Progenitor cell of endocrine pancreas (in vitro differentiated cells): ENCODE data around the gene APH1B. TPM values are rescaled to one million over a fixed set of nuclear protein-coding genes. Genes with fewer than 3 reads are reported as not detected.
"Not testable (repeated sequence)": the region's sequence is repeated elsewhere in the genome, so short reads cannot be mapped to it uniquely, and the experiment has no call there.

Experiments
- DNase-seq: peaks from one replicate; pipeline ENCODE4 v3.0.0; 2021; ENCODE audit warnings: low spot score; ENCODE audit not compliant: unreplicated experiment
- H3K27ac Mint-ChIP-seq: 2 replicates; pipeline ENCODE4 v1.8.0; 2021; ENCODE audit warnings: mild to moderate bottlenecking, moderate library complexity, mixed read lengths
- H3K27me3 Mint-ChIP-seq: 2 replicates; pipeline ENCODE4 v1.8.0; 2021; ENCODE audit warnings: mixed read lengths
- H3K36me3 Mint-ChIP-seq: 2 replicates; pipeline ENCODE4 v1.8.0; 2022; ENCODE audit warnings: mixed read lengths; ENCODE audit not compliant: insufficient read depth
- H3K4me1 Mint-ChIP-seq: 2 replicates; pipeline ENCODE4 v1.8.0; 2021; ENCODE audit warnings: low read depth, mixed read lengths
- H3K4me3 Mint-ChIP-seq: 2 replicates; pipeline ENCODE4 v1.8.0; 2021; ENCODE audit warnings: low read depth, mild to moderate bottlenecking, moderate library complexity, mixed read lengths
- H3K9me3 Mint-ChIP-seq: 2 replicates; pipeline ENCODE4 v1.8.0; 2021; ENCODE audit warnings: low read depth, mixed read lengths
- CTCF ChIP-seq: fragments of 200-600 bp; sonication (generic); IDR thresholded peaks from one replicate; pipeline ENCODE4 v1.5.0; 2021; ENCODE audit warnings: antibody characterized with exemption, mild to moderate bottlenecking; ENCODE audit not compliant: unreplicated experiment
- total RNA-seq: library from RNA; stranded (reverse); gene quantifications from 2 replicates; pipeline ENCODE4 v1.2.1, GENCODE V29; 2021

APH1B gene
- total RNA-seq, 1 donor from 2014 or later, result 17.6 TPM

GRCh38 chr15:63339836-63340235 is 62.4 kb downstream of the APH1B start:
- TF ChIP-seq CTCF, result no peak
- Mint-ChIP-seq H3K9me3 (no peaks in the 10 kb centered on the region), H3K36me3 (no peaks in the 10 kb centered on the region), H3K4me3 (no peak overlapping the region), H3K4me1 (peaks cover 3% of the 10 kb centered on the region), H3K27me3 (peaks cover 23% of the 10 kb centered on the region), H3K27ac (no peak overlapping the region)
- no peak for DNase-seq

- Mint-ChIP-seq H3K4me1 (peaks cover 3% of the 10 kb centered on the region), H3K36me3 (no peaks in the 10 kb centered on the region), H3K27ac (no peak overlapping the region), H3K27me3 (peaks cover 23% of the 10 kb centered on the region), H3K4me3 (no peak overlapping the region), H3K9me3 (no peaks in the 10 kb centered on the region)
- no peak for DNase-seq
- no peak for TF ChIP-seq CTCF
Observed at GRCh38 chr15:63340353-63340752, 62.9 kb downstream of the APH1B start.

- no peak for TF ChIP-seq CTCF
Observed at GRCh38 chr15:63340878-63341277, 63.5 kb downstream of the APH1B start.

GRCh38 chr15:63341898-63342297 is 64.5 kb downstream of the APH1B start:
- no peak for DNase-seq
- Mint-ChIP-seq H3K4me1 (peaks cover 3% of the 10 kb centered on the region), H3K27me3 (peaks cover 25% of the 10 kb centered on the region), H3K4me3 (no peak overlapping the region), H3K27ac (no peak overlapping the region), H3K36me3 (no peaks in the 10 kb centered on the region), H3K9me3 (no peaks in the 10 kb centered on the region)
- no peak for TF ChIP-seq CTCF

More at GRCh38 chr15:63340878-63341277, 63.5 kb downstream of the APH1B start:
- H3K9me3 Mint-ChIP-seq, result no peaks in the 10 kb centered on the region
- H3K27ac Mint-ChIP-seq, result no peak overlapping the region
- no peak overlapping the region for H3K4me3 Mint-ChIP-seq
- H3K4me1 Mint-ChIP-seq, result peaks cover 3% of the 10 kb centered on the region
- H3K36me3 Mint-ChIP-seq, result no peaks in the 10 kb centered on the region
- DNase-seq, result no peak
- peaks cover 23% of the 10 kb centered on the region for H3K27me3 Mint-ChIP-seq

- not testable (repeated sequence) for H3K4me1 Mint-ChIP-seq, H3K4me3 Mint-ChIP-seq, H3K36me3 Mint-ChIP-seq, H3K9me3 Mint-ChIP-seq, H3K27ac Mint-ChIP-seq, DNase-seq
- peaks cover 22% of the 10 kb centered on the region for H3K27me3 Mint-ChIP-seq
Observed at GRCh38 chr15:63342996-63343562, 65.7 kb downstream of the APH1B start.

GRCh38 chr15:63344731-63345390 is 67.5 kb downstream of the APH1B start:
- Mint-ChIP-seq H3K9me3 (no peaks in the 10 kb centered on the region), H3K36me3 (no peaks in the 10 kb centered on the region), H3K4me1 (peaks cover 4% of the 10 kb centered on the region), H3K27me3 (peaks cover 11% of the 10 kb centered on the region), H3K4me3 (no peak overlapping the region), H3K27ac (no peak overlapping the region)
- TF ChIP-seq CTCF, result no peak
- no peak for DNase-seq
